ENCODE data around the gene AGBL5.

Gene AGBL5

DNA sequence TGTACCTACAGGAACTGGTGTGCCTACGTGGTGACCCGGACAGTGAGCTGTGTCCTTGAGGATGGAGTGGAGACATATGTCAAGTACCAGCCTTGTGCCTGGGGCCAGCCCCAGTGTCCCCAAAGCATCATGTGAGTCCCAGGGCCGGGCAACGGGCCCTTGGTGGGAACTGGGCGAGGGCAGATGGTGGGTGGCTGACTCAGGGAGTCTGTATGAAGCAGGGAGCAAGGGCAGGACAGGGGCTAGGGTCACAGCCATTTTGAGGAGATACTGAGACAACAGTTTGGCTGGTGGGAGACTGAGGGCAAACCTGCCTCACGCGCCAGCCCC, 28.6 kb downstream of the AGBL5 start:
- H3K27ac ChIP-seq = no peak overlapping the region
- TF ChIP-seq CTCF (conservative IDR thresholded peaks at IDR 0.05) = no peak

GRCh38 chr2:27080603-27080936, 29.1 kb downstream of the AGBL5 start:
- no peak for TF ChIP-seq CTCF (conservative IDR thresholded peaks at IDR 0.05)
- H3K27ac ChIP-seq = peak overlapping the region; percentile 81

- H3K27ac ChIP-seq = peak overlapping the region; percentile 81
- no peak for TF ChIP-seq CTCF (conservative IDR thresholded peaks at IDR 0.05)
Measured at GRCh38 chr2:27081984-27082772, 30.7 kb downstream of the AGBL5 start.

DNA sequence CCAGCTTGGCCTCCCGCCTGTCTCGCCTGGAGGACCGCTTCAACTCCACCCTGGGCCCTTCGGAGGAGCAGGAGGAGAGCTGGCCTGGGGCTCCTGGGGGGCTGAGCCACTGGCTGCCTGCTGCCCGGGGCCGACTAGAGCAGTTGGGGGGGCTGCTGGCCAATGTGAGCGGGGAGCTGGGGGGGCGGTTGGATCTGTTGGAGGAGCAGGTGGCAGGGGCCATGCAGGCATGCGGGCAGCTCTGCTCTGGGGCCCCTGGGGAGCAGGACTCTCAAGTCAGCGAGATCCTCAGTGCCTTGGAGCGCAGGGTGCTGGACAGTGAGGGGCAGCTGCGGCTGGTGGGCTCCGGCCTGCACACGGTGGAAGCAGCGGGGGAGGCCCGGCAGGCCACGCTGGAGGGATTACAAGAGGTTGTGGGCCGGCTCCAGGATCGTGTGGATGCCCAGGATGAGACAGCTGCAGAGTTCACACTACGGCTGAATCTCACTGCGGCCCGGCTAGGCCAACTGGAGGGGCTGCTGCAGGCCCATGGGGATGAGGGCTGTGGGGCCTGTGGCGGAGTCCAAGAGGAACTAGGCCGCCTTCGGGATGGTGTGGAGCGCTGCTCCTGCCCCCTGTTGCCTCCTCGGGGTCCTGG, 31.4 kb downstream of the AGBL5 start:
- H3K27ac ChIP-seq = peak overlapping the region; percentile 81; the same call in 1 of the 2 replicates

GRCh38 chr2:27083410-27084296, 32.2 kb downstream of the AGBL5 start:
- no peak for TF ChIP-seq CTCF (conservative IDR thresholded peaks at IDR 0.05)
- H3K27ac ChIP-seq = no peak overlapping the region; the same call in 1 of the 2 replicates

More for the DNA sequence above, 31.4 kb downstream of the AGBL5 start:
- no peak for TF ChIP-seq CTCF (conservative IDR thresholded peaks at IDR 0.05)

- no peak overlapping the region for H3K27ac ChIP-seq
- no peak for TF ChIP-seq CTCF (conservative IDR thresholded peaks at IDR 0.05)
Measured at GRCh38 chr2:27084297-27085061, 33.0 kb downstream of the AGBL5 start.
